Measurements from ENCODE around the gene ACTL8. TPM values are rescaled to one million over a fixed set of nuclear protein-coding genes. Genes with fewer than 3 reads are reported as not detected.

ACTL8 gene, protein sequence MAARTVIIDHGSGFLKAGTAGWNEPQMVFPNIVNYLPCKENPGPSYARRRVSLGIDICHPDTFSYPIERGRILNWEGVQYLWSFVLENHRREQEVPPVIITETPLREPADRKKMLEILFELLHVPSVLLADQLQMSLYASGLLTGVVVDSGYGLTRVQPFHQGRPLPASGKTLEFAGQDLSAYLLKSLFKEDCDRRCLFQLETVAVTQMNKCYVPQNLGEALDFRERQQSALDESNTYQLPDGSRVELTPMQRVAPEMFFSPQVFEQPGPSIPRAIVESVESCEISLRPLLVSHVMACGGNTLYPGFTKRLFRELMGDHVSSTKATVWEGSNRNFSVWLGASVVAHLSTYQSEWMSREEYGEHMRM
- total RNA-seq, result 1 to 10 TPM in 1 of 3 donors, under 1 TPM in 1, not detected in 1; 0.35 to 1.0 TPM
- long read RNA-seq, donor 1, result 0 reads
- long read RNA-seq, donor 2, partial matches to known transcripts, result 0 of 2 reads
- long read RNA-seq, donor 2, other reads (novel, unspliced or antisense), result 2 of 2 reads

DNA sequence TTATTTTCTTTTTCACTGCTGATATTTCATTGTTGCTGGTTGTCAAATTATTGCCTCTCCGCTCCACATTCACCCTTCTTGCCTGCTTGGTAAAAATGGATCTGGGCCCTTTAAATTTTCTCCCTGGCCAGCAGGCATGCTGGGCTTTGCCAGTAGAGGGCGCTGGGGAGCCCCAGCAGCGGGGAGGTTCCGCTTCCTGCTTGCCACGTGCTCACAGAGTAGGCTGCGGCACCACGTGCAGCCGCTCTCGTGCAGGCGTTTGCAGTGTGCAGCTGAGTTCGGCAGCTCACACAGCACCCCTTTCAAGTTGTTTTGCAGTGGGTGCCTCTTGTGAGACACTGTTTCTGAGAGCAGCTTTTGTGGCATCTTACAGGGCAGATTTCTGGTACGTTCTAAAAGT is at the start of gene ACTL8:
TSS of gene ACTL8 (plus strand) at position 214 of the 400 bp plus-strand sequence. CDS start 67,676 bp downstream, outside the sequence.
- intact Hi-C loops (cut with DNase I, micrococcal nuclease), result no loop called here
- TF ChIP-seq CTCF (IDR thresholded peaks at IDR 0.05), result no peak
- ATAC-seq, result peak; percentile 36
- peak in 1 of 3 donors; percentile 43 for DNase-seq
- Histone ChIP-seq H3K4me3 (no peak within 1 kb of the TSS), H3K36me3 (ENCODE audit: low read depth) (no peaks in the 10 kb centered on the region), H3K9me3 (peaks cover 41% of the 10 kb centered on the region), H3K4me1 (ENCODE audit: low read depth) (no peaks in the 10 kb centered on the region)

DNA sequence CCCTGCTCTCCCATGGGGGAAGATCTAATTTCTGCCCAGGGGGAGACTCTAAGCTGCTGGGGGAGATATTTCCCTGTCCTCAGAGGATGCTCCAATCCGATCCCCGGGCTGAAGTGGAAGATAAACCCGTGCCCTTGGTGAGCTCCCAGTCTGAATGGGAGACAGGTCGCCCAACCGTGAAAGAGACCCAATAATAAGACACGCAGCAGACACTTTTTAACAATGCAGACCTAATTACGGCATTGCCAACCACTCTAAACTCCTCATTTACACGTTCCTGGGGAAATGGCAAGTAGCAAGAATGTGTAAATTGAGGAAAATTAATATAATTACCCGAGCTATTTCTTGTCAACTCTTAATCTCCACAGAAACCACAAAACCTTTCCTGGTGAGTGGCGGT is 48.7 kb upstream of the ACTL8 start:
- DNase-seq, result no peak
- no peak for TF ChIP-seq CTCF (IDR thresholded peaks at IDR 0.05)
- H3K9me3 ChIP-seq, result no peaks in the 10 kb centered on the region
- ATAC-seq, result no peak
- no peak overlapping the region for H3K4me3 ChIP-seq
- H3K4me1 ChIP-seq (ENCODE audit: low read depth), result no peaks in the 10 kb centered on the region
- no peaks in the 10 kb centered on the region for H3K36me3 ChIP-seq (ENCODE audit: low read depth)
- intact Hi-C loops (cut with DNase I, micrococcal nuclease), result no loop called here

GRCh38 chr1:17709981-17710380 is 45.2 kb upstream of the ACTL8 start:
- TF ChIP-seq CTCF (IDR thresholded peaks at IDR 0.05), result no peak
- Histone ChIP-seq H3K4me1 (ENCODE audit: low read depth) (no peaks in the 10 kb centered on the region), H3K9me3 (no peaks in the 10 kb centered on the region), H3K36me3 (ENCODE audit: low read depth) (no peaks in the 10 kb centered on the region), H3K4me3 (no peak overlapping the region)
- no peak for ATAC-seq
- no peak for DNase-seq
- intact Hi-C loops (cut with DNase I, micrococcal nuclease), result no loop called here

GRCh38 chr1:17710889-17711576 is 44.1 kb upstream of the ACTL8 start:
- intact Hi-C loops (cut with DNase I, micrococcal nuclease), result no loop called here
- Histone ChIP-seq H3K9me3 (no peaks in the 10 kb centered on the region), H3K4me1 (ENCODE audit: low read depth) (no peaks in the 10 kb centered on the region), H3K36me3 (ENCODE audit: low read depth) (no peaks in the 10 kb centered on the region), H3K4me3 (no peak overlapping the region)
- ATAC-seq, result no peak
- no peak for DNase-seq
- no peak for TF ChIP-seq CTCF (IDR thresholded peaks at IDR 0.05)

GRCh38 chr1:17711577-17711910 is 43.6 kb upstream of the ACTL8 start:
- intact Hi-C loops (cut with DNase I, micrococcal nuclease), result no loop called here
- Histone ChIP-seq H3K9me3 (no peaks in the 10 kb centered on the region), H3K36me3 (ENCODE audit: low read depth) (no peaks in the 10 kb centered on the region), H3K4me3 (no peak overlapping the region), H3K4me1 (ENCODE audit: low read depth) (no peaks in the 10 kb centered on the region)
- TF ChIP-seq CTCF (IDR thresholded peaks at IDR 0.05), result no peak
- no peak for DNase-seq
- ATAC-seq, result no peak

Measured in mucosa of descending colon (tissue), 3 donors.